Right renal cortex interstitium (tissue), 3 donors: ENCODE results near the gene DPM2. TPM values are rescaled to one million over a fixed set of nuclear protein-coding genes. Genes with fewer than 3 reads are reported as not detected.

Experiments used
- DNase-seq, 3 donors: peaks; one replicate each; pipeline ENCODE4 v3.0.0-alpha.2; 2013; ENCODE audit warnings: low read depth in 3 of 3, low spot score in 2 of 3
- polyA plus RNA-seq, 3 donors: library from polyadenylated mRNA; unstranded; fragments of 120-200 nt; gene quantifications; one replicate each; pipeline ENCODE4 v1.2.1, GENCODE V29; 2013; ENCODE audit not compliant: insufficient read length in 3 of 3

DPM2 gene
- polyA plus RNA-seq, 3 donors, result 33.3 to 37.4 (median 36.5) TPM

DNA sequence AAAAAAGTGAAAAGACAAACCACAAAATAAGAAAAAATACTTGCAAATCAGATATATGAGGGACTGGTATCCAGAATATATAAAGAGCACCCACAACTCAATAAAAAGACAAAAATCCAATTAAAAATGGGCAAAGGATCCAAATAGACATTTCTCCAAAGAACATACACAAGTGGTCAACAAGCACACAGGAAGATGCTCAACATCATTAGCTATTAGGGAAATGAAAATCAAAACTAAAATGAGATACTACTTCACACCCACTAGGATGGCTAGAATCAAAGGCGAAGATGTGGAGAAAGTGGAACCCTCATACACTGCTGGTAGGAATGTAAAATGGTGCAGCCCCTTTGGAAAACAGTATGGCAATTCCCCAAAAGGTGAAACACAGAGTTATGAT lies 21.1 kb upstream of the DPM2 start:
- DNase-seq, result no peak

DNA sequence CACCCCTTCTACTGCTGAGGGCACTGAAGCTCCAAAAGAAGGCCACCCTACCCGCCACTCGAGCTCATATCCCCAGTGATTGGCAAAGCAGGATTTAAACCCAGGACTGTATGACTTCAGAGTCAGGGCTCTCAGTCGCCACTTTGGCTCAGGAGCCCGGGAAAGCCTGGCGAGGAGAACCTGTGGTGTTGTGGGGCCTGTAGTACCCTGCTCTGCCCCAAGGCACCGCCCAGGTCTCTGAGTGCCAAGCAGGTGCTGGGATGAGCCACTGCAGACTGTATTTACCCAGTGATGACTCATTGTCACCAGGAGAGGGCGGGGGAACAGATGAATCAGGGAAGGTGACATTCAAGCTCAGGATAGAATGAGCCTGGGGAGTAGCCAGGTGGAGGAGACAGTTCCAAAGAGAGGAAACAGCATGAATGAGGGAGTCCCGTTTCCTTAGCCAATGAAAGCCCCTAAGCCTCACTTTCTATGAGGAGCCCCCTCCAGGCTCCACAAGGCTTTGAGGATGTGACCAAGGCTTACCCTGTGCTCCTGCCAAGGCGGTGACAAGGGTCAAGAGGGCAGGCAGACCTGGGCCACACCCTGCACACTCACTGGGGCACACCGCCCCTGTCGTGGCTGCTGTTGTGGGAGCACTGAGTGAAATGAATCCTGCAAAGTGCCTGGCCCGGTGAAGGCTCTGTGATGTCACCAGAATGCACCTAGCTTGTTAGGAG lies 17.8 kb upstream of the DPM2 start:
- DNase-seq, result no peak

DNA sequence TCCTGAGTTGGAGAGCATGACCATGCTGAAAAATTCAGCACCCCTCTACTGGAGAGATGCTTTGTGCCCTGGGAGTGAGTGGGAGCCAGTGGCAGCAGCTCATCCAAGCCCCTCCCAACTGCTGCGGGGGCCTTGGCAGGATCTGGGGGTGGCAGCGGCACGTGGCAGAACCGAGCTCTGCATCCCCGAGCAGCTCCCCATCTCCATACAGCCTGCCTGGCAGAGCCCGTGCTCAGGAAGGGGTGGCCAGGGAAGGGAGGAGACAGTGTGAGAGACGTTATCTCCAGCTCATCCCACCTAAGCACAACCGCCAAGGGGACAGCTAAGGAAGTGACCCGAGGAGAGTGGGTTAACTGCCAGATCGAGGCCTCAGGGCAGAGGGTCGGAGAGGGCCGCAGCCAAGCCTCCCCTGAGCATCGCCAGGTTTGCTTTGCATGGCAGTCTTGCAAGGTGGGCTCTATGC lies 17.2 kb upstream of the DPM2 start:
- DNase-seq, result no peak

GRCh38 chr9:127953768-127954505 lies 16.3 kb upstream of the DPM2 start:
- DNase-seq, result no peak

GRCh38 chr9:127953154-127953553 lies 15.5 kb upstream of the DPM2 start:
- no peak for DNase-seq

DNA sequence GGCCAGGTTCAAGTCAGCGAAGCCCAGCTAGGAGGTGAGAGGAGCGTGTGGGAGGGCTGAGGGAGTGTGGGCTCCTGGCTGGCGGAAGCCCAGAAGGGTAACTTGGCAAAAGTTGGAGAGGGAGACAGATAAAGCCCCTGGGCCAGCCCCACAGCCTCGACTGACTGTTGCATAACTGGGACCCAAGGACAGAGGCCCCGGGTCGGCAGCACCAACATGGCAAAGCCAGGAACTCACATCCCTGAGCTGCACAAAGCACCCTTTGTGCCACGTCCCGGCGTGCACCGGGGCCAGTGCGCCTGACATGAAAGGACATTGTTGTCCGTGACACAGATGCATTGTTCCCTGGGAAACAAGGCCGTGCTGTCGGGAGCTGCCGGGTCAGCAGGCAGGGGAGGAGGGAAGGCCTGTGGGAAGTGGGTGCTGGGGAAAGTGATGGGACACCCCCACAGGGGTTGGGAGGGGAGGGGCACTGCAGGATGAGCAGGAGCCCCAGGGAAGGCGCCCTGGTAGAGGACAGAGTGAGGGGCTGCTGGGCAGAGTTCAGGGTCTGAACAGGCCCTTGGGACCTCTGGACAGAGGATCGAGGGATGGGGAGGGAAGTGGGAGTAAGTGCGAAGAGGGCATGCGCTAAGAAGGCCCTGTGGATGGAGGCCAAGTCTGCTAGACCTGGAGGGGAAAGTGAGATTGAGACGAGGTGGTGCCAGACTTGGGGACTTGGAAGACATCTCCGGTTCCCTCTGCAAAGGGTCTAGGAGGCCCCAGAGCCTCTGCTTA lies 13.0 kb upstream of the DPM2 start:
- DNase-seq, result no peak

GRCh38 chr9:127949827-127950512 lies 12.3 kb upstream of the DPM2 start:
- DNase-seq, result no peak

DNA sequence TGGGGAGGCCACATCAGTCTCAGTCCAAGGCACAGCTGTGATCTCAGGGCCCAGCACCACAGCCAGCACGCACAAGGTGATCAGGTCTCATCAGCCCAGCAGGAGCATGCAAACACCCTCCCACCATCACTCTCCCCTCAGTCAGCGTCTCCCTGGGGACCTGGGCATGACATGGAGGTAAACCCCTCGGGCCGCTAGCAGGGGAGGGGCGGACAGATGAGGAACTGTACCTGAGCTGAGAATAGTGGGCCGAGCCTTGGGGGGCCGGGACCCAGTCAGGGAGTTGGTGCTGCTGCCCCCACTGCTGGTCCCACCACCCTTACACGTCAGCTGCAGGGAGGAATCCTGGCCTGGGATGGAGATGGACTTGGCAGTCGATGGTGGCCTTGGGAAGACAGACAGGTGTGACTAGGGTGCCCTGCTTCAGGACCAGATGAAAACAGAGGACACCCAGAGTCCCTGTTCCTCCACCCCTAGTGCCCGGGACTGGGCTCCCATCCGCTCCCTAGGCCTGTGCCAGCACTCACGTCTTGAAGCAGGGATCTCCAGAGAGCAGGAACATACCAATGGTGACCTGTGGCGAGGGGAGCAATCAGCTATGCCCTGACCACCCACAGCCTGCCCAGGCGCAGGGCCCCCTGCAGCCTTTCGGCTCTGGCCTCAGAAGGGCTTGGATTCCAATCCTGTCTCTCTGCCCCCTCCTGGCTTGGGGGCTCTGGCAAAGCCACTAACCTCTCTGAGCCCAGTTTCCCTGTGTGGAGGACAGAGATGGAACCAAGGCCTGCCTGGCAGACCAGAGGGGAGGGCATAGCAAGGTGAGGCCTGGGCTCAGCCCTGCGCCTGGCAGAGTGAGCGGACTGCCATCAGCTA lies 10.4 kb upstream of the DPM2 start:
- DNase-seq, result no peak

- DNase-seq, result no peak
Observed at GRCh38 chr9:127946728-127947127, 9.1 kb upstream of the DPM2 start.

- DNase-seq, result no peak
Observed at GRCh38 chr9:127945942-127946341, 8.3 kb upstream of the DPM2 start.

- no peak for DNase-seq
Observed at GRCh38 chr9:127945338-127945737, 7.7 kb upstream of the DPM2 start.

GRCh38 chr9:127944586-127945218 lies 7.0 kb upstream of the DPM2 start:
- DNase-seq, result no peak

DNA sequence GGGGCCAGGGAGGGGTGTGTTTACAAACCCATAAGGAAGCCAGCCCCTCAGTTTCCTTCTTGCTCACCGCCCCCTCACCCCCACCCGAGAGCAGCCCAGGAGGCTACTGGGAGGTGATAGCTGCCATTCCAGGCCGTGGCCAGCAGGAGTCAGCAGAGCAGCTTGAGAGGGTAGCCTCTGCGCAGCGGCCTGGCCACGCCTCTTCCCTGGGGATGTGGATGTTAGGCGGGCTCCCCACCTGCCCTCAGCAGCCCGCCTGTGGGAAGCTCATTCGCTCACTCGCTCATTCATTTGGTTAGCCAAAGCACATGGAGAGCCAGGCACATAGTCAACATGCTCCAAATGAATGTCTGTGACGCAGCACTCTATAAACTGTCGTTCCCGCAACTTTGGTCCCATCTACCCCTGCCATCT lies 6.1 kb upstream of the DPM2 start:
- no peak for DNase-seq

DNA sequence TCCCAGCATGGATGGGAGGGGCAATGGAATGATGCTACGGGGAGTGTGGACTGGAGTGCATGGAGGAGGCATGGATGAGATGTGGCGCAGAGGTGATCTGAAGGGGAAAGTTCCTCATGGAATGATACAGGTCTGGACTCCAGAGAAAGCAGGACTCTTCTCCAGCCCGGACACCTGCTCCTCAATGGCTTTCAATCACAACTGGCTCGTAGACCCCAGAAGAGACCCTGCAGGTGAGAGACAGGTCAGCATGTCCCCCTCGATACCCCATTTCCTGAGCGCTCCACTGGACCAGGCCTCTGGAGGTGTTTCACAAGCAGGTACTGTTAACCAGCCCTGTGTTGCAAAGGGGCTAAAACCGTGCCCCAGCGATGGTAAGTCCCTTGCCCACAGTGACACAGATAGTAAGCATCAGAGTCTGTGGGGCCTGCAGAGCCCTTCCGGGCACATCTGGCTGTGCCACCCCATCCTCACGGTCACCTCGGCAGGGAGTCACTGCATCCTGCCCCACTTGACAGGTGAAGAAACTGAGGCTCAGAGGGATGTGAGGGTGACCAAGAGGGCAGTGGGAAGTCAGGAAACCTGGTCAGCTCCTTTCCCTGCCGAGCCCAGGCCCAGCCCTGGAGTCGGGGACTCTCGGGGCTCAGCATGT lies 5.5 kb upstream of the DPM2 start:
- no peak for DNase-seq

DNA sequence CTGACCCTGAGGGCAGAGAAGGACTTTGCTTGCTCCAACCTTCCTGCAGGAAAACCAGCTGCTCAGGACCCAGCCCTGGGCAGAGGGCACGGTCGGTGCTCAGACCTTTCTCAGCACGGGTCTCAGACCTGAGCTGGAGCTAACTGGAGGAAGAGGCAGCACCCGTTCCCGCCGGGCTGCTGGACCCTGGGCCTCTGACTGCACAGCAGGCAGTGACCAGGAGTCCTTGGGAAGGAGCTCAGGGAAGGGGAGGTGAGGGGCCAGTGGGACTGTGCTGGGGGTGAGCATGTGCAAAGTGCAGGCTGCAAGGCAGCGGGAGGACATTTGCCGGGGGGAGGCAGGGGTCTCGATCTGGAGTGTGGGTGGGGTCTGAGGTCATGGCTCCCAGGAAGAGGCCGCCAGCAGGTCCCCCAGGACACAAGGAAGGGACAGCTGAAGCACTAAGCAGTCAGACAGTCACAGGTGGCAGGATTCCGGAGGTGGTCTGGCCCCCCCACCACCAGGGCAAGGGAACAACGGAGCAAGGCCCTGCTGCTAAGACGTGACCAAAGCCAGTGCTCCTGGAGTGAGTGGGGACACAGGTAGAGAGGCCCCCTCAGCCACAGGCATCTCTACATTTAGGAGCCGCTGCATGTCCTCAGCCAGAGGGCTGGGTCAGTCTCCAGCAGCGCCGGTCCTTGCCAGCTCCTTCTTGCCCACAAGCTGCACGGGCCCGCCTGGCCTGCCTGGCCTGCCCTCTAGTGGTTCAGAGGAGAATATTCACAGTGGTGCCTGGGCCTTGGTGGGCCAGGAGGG lies 4.8 kb upstream of the DPM2 start:
- no peak for DNase-seq

DNA sequence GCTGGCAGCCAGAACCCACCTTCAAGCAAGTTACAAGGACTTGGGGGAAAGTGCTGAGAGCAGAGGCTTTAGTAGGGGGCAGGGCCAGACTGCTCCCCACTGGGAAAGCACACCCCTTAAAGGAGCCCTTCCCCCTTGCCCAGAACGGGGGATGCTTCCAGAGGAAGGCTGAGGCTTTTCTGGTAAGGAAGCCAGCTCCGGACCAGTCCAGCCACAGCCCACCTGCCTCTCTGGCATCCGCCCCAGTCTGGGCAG lies 4.2 kb upstream of the DPM2 start:
- DNase-seq, result no peak

GRCh38 chr9:127941062-127941960 lies 3.7 kb upstream of the DPM2 start:
- no peak for DNase-seq
